DOHH2 (cell line): ENCODE measurements around the gene ZDHHC6.

ENCODE experiments used
- H3F3A ChIP-seq: fragments of 200-600 bp; sonication (generic), shearing (Covaris generic); 2 replicates; pipeline ENCODE4 v1.6.0; 2016; ENCODE audit warnings: antibody characterized with exemption, mild to moderate bottlenecking; ENCODE audit not compliant: control insufficient read depth, insufficient read depth
- H3K27ac ChIP-seq: fragments of 200-600 bp; sonication (generic); 2 replicates; pipeline ENCODE4 v1.5.1; 2014; ENCODE audit warnings: low read depth, mild to moderate bottlenecking, low read length, moderate library complexity
- H3K27me3 ChIP-seq: fragments of 200-600 bp; sonication (generic); 2 replicates; pipeline ENCODE4 v1.6.1; 2014; ENCODE audit warnings: mild to moderate bottlenecking, low read length, mixed read lengths; ENCODE audit not compliant: control insufficient read depth
- H3K36me3 ChIP-seq: fragments of 200-600 bp; sonication (generic); 2 replicates; pipeline ENCODE4 v1.6.1; 2014; ENCODE audit warnings: mild to moderate bottlenecking, low read length, moderate library complexity, mixed read lengths; ENCODE audit not compliant: control insufficient read depth
- H3K4me1 ChIP-seq: fragments of 200-600 bp; sonication (generic); 2 replicates; pipeline ENCODE4 v1.6.1; 2014; ENCODE audit warnings: mild to moderate bottlenecking, low read length, mixed read lengths; ENCODE audit not compliant: control insufficient read depth
- H3K4me2 ChIP-seq: fragments of 200-600 bp; sonication (generic); 2 replicates; pipeline ENCODE4 v1.6.0; 2014; ENCODE audit warnings: mild to moderate bottlenecking, low read length, moderate library complexity
- H3K4me3 ChIP-seq: fragments of 200-600 bp; sonication (generic); 2 replicates; pipeline ENCODE4 v1.5.1; 2014; ENCODE audit warnings: mild to moderate bottlenecking, low read length, mixed read lengths
- H3K79me2 ChIP-seq: fragments of 200-600 bp; sonication (generic); 2 replicates; pipeline ENCODE4 v1.6.1; 2014; ENCODE audit warnings: mild to moderate bottlenecking, low read length, mixed read lengths; ENCODE audit not compliant: control insufficient read depth
- H3K9me2 ChIP-seq: fragments of 200-600 bp; sonication (generic); replicated peaks from 2 replicates; pipeline ENCODE4 v1.6.1; 2014; ENCODE audit warnings: mild to moderate bottlenecking, low read length, mixed read lengths; ENCODE audit not compliant: control insufficient read depth
- H3K9me3 ChIP-seq: fragments of 200-600 bp; sonication (generic); 2 replicates; pipeline ENCODE4 v1.6.1; 2014; ENCODE audit warnings: antibody characterized with exemption, low read length, mixed read lengths; ENCODE audit not compliant: control insufficient read depth, insufficient read depth
- H4K20me1 ChIP-seq: fragments of 200-600 bp; sonication (generic); 2 replicates; pipeline ENCODE4 v1.6.0; 2014; ENCODE audit warnings: low read depth, mild to moderate bottlenecking, antibody characterized with exemption, low read length, moderate library complexity; ENCODE audit not compliant: control insufficient read depth, insufficient read depth
- EZH2phosphoT487 ChIP-seq: fragments of 200-600 bp; sonication (generic); IDR thresholded peaks from 2 replicates; pipeline ENCODE4 v1.6.1; 2017; ENCODE audit warnings: borderline replicate concordance, mild to moderate bottlenecking, antibody characterized with exemption, low read length, moderate library complexity, mixed read lengths
- TF ChIP-seq, protein P1 (sequence below): fragments of 200-600 bp; sonication (generic); IDR thresholded peaks from one replicate; pipeline ENCODE4 v1.5.1; 2014; ENCODE audit warnings: antibody characterized with exemption, mild to moderate bottlenecking, low read depth, low read length; ENCODE audit not compliant: poor library complexity, severe bottlenecking

The ZDHHC6 gene

DNA sequence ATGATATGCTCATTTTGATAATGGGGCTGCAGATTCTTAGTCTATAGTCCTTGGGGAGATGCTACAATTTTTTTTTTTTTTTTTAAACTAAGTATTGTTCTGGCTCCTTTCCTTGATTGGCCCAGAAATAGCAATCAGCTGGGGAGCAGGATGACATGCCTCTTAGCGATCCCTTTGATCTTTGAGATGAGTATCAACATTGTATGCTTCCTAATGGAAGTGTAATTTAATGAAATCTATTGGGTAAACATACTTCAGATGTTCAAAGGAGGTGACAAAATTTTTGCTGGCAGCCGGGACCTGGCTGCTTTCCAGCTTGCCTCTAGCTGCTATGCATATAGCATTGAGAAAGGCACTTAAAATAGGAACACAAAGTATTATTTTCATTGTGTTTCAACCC is 43.8 kb upstream of the ZDHHC6 start:
- no peaks in the 10 kb centered on the region for H3K27me3 ChIP-seq
- no peaks in the 10 kb centered on the region for H3K79me2 ChIP-seq
- H3F3A ChIP-seq: no peaks in the 10 kb centered on the region
- H3K4me3 ChIP-seq: no peak overlapping the region
- H3K4me1 ChIP-seq: no peaks in the 10 kb centered on the region
- no peaks in the 10 kb centered on the region for H3K9me2 ChIP-seq
- no peak overlapping the region for H3K27ac ChIP-seq
- TF ChIP-seq, protein P1, sequence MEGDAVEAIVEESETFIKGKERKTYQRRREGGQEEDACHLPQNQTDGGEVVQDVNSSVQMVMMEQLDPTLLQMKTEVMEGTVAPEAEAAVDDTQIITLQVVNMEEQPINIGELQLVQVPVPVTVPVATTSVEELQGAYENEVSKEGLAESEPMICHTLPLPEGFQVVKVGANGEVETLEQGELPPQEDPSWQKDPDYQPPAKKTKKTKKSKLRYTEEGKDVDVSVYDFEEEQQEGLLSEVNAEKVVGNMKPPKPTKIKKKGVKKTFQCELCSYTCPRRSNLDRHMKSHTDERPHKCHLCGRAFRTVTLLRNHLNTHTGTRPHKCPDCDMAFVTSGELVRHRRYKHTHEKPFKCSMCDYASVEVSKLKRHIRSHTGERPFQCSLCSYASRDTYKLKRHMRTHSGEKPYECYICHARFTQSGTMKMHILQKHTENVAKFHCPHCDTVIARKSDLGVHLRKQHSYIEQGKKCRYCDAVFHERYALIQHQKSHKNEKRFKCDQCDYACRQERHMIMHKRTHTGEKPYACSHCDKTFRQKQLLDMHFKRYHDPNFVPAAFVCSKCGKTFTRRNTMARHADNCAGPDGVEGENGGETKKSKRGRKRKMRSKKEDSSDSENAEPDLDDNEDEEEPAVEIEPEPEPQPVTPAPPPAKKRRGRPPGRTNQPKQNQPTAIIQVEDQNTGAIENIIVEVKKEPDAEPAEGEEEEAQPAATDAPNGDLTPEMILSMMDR: no peak
- TF ChIP-seq EZH2phosphoT487: no peak
- H4K20me1 ChIP-seq: no peaks in the 10 kb centered on the region
- no peaks in the 10 kb centered on the region for H3K36me3 ChIP-seq
- no peaks in the 10 kb centered on the region for H3K9me3 ChIP-seq
- H3K4me2 ChIP-seq: no peak overlapping the region

DNA sequence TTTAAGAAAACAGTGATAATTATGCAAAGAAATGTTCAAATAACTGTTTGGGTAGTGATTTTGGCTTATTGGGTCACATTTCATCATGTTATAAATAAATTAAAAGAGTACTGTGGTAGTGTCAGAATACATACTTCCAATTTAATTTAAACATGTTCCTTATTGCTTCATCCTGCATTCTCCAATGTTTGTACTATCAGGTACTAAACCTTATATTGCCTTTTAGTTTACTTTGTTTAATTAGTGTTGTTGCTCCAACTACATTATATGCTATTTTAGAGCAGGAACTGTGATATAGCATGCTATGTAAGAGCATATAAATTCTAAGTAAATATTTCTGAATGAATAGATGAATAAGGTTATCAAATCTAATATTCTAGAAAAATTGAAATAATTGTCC is 41.2 kb upstream of the ZDHHC6 start:
- Histone ChIP-seq H3F3A (no peaks in the 10 kb centered on the region), H4K20me1 (0 out of 2 replicates have a peak, but pooled peaks cover 3% of the 10 kb centered on the region), H3K27ac (no peak overlapping the region), H3K4me2 (no peak overlapping the region), H3K4me1 (no peaks in the 10 kb centered on the region), H3K79me2 (no peaks in the 10 kb centered on the region), H3K36me3 (no peaks in the 10 kb centered on the region), H3K9me3 (no peaks in the 10 kb centered on the region), H3K9me2 (no peaks in the 10 kb centered on the region), H3K4me3 (no peak overlapping the region), H3K27me3 (no peaks in the 10 kb centered on the region)
- no peak for TF ChIP-seq EZH2phosphoT487

DNA sequence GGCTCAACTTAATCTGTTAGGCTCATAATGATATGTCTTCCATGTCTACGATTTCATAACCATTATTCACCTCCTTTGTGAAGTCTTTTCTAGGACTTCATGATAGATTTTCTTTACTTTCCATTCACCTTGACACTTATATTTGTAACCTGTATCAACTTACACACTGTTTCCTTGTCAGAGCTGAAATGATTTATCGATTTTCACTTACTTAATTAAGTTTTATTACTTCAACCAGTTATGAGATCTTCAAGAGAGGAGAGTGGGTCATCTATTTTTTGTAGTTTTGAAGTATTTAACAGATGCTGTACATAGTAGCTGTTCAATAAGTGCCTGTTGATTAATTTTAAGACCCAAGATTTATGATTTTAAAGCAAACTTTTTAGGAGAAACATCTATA is 37.7 kb upstream of the ZDHHC6 start:
- H3F3A ChIP-seq: no peaks in the 10 kb centered on the region
- no peaks in the 10 kb centered on the region for H3K9me3 ChIP-seq
- no peak overlapping the region for H3K4me3 ChIP-seq
- no peaks in the 10 kb centered on the region for H3K27me3 ChIP-seq
- H3K36me3 ChIP-seq: no peaks in the 10 kb centered on the region
- no peak overlapping the region for H3K4me2 ChIP-seq
- TF ChIP-seq EZH2phosphoT487: no peak
- TF ChIP-seq, protein P1: no peak
- H3K27ac ChIP-seq: no peak overlapping the region
- no peaks in the 10 kb centered on the region for H3K4me1 ChIP-seq
- H3K79me2 ChIP-seq: no peaks in the 10 kb centered on the region
- 0 out of 2 replicates have a peak, but pooled peaks cover 3% of the 10 kb centered on the region for H4K20me1 ChIP-seq
- no peaks in the 10 kb centered on the region for H3K9me2 ChIP-seq

DNA sequence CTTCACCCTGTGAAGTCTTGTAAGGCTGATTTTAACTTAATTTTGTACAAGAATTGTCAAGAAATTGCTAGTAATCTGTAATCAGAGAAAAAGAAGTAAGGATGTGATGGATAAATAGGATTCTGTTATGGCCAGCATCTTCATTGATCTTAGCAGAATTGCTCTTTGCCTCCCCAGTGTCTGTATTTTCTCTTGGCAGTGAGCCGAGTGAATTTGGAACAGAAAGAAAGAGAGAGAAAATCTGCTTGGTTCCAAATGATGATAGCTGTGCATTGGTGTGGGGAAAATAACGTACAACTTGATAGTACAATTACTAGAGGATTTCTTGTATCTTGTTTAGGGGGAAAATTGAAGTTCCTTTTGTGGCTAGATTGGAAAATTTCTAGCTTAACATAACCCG is 34.9 kb upstream of the ZDHHC6 start:
- no peaks in the 10 kb centered on the region for H3F3A ChIP-seq
- no peak overlapping the region for H3K4me2 ChIP-seq
- no peak overlapping the region for H3K27ac ChIP-seq
- H3K9me2 ChIP-seq: no peaks in the 10 kb centered on the region
- H3K4me3 ChIP-seq: no peak overlapping the region
- H3K4me1 ChIP-seq: no peaks in the 10 kb centered on the region
- H3K36me3 ChIP-seq: no peaks in the 10 kb centered on the region
- H3K9me3 ChIP-seq: no peaks in the 10 kb centered on the region
- TF ChIP-seq, protein P1: no peak
- TF ChIP-seq EZH2phosphoT487: no peak
- H3K79me2 ChIP-seq: no peaks in the 10 kb centered on the region
- H4K20me1 ChIP-seq: peaks cover 6% of the 10 kb centered on the region; the same call in 1 of the 2 replicates
- no peaks in the 10 kb centered on the region for H3K27me3 ChIP-seq
